ENCODE data around the gene GRPEL2.

The GRPEL2 gene

DNA sequence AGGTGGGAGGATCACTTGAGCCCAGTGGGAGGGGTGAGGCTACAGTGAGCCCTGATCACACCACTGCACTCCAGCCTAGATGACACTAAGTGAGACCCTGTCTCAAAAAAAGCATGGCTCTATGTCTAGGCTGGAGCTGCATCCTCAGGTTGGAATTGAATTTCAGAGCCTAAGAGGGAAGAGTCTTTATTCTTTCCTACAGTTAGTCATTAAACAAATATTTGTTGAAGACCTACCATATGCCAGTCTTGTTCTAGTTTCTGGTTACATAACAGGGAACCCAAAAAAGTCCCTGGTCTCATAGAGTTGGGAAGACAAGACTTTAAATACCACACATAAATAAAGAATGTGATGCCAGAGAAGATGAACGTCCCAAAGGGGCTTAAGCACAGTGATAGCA lies 6.9 kb upstream of the GRPEL2 start:
- no peak for TF ChIP-seq CTCF (IDR thresholded peaks at IDR 0.05; ENCODE audit: borderline replicate concordance, control extremely low read depth, extremely low read depth, insufficient read depth, missing control alignments)
- DNase-seq (ENCODE audit: low spot score), result no peak
- in situ Hi-C loops (cut with MboI; ENCODE audit: low sequenced_read_pairs, unreplicated experiment), result no loop called here

- in situ Hi-C loops (cut with MboI; ENCODE audit: low sequenced_read_pairs, unreplicated experiment), result no loop called here
- TF ChIP-seq CTCF (IDR thresholded peaks at IDR 0.05; ENCODE audit: borderline replicate concordance, control extremely low read depth, extremely low read depth, insufficient read depth, missing control alignments), result no peak
- no peak for DNase-seq (ENCODE audit: low spot score)
These were observed 4.4 kb upstream of the GRPEL2 start for GRCh38 chr5:149340920-149341319.

DNA sequence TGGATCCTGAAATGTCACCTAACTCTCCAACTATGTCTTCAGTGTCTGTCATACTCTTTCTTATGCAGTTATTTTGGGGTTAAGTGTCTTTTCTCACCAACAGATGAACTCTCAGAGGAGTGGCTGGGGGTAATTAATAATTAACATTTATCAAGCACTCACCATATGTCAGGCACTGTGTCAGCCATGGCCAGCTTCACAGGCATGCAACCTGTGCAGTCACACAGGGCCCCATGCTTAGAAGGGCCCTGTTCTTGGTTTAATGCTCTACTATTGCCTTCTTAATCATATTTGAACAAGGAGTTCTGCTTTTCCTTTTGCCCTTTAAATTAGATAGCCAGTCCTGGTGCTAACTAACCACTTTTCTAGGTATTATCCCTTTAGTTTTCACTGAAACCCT lies 3.4 kb upstream of the GRPEL2 start:
- no peak for DNase-seq (ENCODE audit: low spot score)
- in situ Hi-C loops (cut with MboI; ENCODE audit: low sequenced_read_pairs, unreplicated experiment), result no loop called here
- TF ChIP-seq CTCF (IDR thresholded peaks at IDR 0.05; ENCODE audit: borderline replicate concordance, control extremely low read depth, extremely low read depth, insufficient read depth, missing control alignments), result no peak

DNA sequence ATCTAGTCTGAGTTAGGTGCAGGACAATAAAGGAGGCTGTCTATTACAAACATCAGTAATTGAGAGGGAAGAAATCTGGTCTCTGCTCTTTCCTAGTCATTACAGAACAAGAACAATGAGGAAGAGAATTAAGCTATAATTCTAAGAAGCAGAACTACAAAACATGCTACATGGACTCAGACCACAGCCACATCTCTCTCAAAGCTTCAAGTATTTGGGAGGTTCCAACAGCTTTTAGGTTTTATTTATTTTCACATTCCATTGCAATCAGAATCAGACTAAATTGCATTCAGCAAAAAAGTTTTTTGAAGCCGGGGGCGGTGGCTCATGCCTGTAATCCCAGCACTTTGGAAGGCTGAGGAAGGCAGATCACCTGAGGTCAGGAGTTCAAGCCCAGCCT lies 1.1 kb upstream of the GRPEL2 start:
- DNase-seq (ENCODE audit: low spot score), result no peak
- no peak for TF ChIP-seq CTCF (IDR thresholded peaks at IDR 0.05; ENCODE audit: borderline replicate concordance, control extremely low read depth, extremely low read depth, insufficient read depth, missing control alignments)
- in situ Hi-C loops (cut with MboI; ENCODE audit: low sequenced_read_pairs, unreplicated experiment), result no loop called here

DNA sequence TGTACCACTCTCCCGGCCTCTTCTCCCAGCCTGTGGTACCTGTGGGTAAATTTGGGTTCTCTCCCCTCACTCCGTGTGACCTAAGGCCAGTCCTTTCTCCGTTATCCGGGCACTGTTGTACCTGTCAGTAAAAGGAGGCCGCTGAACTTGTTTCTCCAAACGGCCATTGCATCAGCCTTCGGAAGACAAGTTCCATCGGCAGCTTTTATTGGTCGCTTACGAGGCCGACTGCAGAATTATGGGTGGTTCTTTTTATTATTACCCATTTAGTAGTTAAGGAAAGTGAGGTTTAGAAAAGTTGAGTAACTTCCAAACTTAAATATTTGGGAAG lies 558 bp downstream of the GRPEL2 start:
- no peak for TF ChIP-seq CTCF (IDR thresholded peaks at IDR 0.05; ENCODE audit: borderline replicate concordance, control extremely low read depth, extremely low read depth, insufficient read depth, missing control alignments)
- peak; percentile 39 for DNase-seq (ENCODE audit: low spot score)
- in situ Hi-C loops (cut with MboI; ENCODE audit: low sequenced_read_pairs, unreplicated experiment), result no loop called here

DNA sequence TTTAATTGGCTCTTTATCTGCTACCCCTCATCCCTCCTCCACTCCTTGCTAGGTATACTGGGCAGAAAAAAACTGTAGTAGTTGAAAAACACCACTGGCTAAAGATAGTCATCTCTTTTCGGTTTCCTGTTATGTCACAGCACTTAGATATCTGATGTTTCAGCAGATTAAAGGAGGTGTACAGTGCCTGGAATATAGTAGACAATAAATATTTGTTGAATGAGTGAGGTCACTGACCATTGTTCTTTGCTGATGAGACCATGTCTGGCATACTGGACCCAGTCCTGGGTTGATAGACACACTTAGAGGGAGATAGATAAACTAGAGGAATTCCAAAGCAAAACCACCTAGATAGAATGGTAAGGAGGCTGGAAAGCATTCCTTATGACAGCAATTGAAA lies 3.2 kb downstream of the GRPEL2 start:
- in situ Hi-C loops (cut with MboI; ENCODE audit: low sequenced_read_pairs, unreplicated experiment), result no loop called here
- DNase-seq (ENCODE audit: low spot score), result no peak
- TF ChIP-seq CTCF (IDR thresholded peaks at IDR 0.05; ENCODE audit: borderline replicate concordance, control extremely low read depth, extremely low read depth, insufficient read depth, missing control alignments), result no peak

GRCh38 chr5:149349382-149349781 lies 4.1 kb downstream of the GRPEL2 start:
- TF ChIP-seq CTCF (IDR thresholded peaks at IDR 0.05; ENCODE audit: borderline replicate concordance, control extremely low read depth, extremely low read depth, insufficient read depth, missing control alignments), result no peak
- no peak for DNase-seq (ENCODE audit: low spot score)
- in situ Hi-C loops (cut with MboI; ENCODE audit: low sequenced_read_pairs, unreplicated experiment), result no loop called here
